IPS-NIHi11 (cell line): ENCODE data around the gene SPSB4.
"Not testable (repeated sequence)": the region's sequence is repeated elsewhere in the genome, so short reads cannot be mapped to it uniquely, and the experiment has no call there.

Experiments
- DNase-seq: peaks from one replicate; pipeline ENCODE4 v3.0.0; 2012; ENCODE audit warnings: mixed read lengths, low spot score

SPSB4 gene

DNA sequence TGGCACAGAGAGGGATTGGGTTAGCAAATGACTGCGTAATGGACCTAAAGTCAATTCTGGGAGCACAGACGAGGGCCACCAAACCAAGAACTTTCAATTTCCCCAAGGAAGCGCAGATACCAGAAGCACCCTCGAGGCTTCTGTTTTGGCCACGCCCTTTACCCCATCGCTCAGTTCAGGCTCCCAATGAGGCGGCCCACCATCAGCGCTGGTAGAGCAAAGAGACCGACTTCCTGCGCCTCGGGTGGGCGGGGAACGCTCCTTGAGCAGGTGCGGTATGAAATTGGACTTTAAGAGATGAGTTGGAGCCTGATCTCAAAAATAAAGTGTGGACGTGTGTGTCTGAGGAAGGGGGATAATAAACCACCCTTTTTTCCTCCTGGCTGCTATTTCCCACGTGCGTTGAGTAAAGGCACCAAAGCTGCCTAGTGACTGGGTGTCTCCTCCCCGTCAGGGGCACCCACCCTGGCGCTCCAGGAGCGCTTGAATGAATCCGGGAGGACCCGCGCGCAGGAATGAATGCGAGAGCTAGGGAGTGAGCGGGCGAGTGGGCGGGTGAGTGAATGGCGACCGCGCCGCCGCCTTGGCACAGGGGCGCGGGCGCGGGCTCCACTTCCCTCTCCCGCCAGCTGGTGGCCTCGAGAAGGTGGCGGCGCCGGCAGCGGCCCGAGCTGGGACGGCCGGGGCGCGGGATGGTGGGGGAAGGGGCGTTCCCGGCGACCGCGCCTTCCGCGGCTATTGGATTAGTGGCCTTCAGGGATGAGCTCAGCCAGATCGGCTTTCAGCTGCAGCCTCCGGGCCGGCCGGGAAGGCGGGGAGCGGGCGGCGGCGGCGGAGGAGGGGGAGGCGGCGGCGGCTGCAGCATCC is at the start of gene SPSB4:
TSS of gene SPSB4 (plus strand) at position 772 of the 867 bp plus-strand sequence. CDS start 14,758 bp downstream, outside the sequence.
- DNase-seq, result peak; percentile 98

DNA sequence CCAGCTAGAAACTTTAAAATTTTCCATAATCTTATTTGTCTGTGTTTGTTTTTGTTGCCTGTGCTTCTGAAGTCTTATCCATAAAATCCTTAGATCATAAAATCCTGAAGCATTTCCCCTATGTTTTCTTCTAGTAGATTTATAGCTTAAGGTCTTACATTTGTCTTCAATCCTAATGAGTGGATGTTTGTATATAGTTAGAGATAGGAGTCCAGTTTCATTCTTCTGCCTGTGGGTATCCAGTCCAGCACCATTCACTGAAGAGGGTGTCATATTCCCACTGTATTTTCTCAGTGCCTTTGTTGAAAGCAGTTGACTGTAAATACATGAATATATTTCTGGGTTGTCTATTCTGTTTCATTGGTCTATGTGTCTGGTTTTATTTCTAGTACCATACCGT is 44.8 kb upstream of the SPSB4 start:
- no peak for DNase-seq

DNA sequence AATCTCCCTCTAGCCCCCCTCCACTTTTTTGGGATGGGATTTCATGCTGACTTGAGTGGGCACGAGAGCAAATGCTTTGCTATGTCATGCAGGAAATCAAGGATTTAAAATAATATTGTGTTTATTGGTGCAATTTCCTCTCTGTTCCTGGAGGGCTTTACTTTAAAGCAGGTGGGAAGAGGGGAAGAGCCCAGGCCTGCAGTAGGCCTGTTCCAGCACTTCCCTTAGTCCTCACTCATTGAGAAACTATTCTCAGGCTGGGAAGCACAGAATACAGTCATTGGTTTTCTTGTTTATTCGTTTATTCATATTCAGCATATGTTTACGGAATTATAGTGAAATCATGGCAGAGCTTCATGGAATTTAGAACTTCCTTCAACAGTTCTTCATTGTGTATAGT is 41.7 kb upstream of the SPSB4 start:
- DNase-seq, result no peak

GRCh38 chr3:141011232-141011996 is 39.7 kb upstream of the SPSB4 start:
- peak; percentile 75 for DNase-seq

DNA sequence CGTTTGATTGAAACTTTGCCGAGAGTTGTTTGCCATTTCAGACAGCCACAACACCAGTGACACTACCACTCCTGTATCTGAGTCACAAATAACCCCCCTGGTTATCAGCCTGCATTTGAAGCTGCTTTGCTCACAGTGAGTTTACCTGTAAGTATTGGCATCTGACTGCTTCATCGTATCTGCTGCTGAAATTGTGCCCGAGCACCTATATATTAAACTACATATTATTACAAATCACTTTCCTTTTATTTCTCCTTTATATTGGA is 39.2 kb upstream of the SPSB4 start:
- DNase-seq, result no peak

- peak; percentile 35 for DNase-seq
Observed at GRCh38 chr3:141012571-141012970, 38.6 kb upstream of the SPSB4 start.

DNA sequence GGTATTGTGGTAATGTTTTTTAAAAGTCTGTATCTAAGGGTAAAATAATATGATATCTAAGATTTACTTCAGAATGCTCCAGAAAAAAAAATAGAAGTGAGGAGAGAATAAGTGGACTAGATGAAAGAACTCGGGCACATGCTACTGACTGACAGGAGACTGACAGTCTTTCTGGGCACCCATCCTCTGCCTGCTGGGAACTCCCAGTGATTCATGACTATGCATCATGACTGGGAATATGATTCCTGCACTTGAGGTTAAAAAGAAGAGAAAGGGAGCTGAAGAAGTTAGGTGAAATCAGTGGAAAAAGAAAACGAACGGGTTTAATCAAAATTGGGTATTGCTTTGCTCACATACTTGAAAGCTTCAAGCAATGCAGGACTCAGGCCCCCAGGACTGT is 35.7 kb upstream of the SPSB4 start:
- no peak for DNase-seq

- not testable (repeated sequence) for DNase-seq
Observed at GRCh38 chr3:141017366-141018322, 33.5 kb upstream of the SPSB4 start.

DNA sequence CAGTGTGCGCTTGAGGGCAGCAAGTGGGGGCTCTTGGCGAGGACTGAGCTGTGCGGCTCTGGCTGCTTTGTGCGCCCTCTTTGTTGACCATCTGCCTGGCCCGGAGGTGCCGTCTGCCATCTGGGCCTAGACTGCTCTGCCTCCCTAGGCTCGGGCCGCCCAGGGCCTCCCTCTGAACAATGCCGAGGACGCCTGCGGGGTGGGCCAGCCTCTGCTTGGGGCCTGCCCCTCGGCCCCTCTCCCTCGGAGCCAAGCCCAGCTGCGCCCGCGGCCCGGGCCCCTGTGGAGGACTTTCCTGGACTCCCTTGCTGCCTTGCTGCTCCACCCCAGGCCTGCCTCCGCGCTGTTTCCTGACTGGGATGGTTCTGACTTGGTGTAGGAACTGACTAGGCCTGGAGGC is 31.9 kb upstream of the SPSB4 start:
- no peak for DNase-seq

DNA sequence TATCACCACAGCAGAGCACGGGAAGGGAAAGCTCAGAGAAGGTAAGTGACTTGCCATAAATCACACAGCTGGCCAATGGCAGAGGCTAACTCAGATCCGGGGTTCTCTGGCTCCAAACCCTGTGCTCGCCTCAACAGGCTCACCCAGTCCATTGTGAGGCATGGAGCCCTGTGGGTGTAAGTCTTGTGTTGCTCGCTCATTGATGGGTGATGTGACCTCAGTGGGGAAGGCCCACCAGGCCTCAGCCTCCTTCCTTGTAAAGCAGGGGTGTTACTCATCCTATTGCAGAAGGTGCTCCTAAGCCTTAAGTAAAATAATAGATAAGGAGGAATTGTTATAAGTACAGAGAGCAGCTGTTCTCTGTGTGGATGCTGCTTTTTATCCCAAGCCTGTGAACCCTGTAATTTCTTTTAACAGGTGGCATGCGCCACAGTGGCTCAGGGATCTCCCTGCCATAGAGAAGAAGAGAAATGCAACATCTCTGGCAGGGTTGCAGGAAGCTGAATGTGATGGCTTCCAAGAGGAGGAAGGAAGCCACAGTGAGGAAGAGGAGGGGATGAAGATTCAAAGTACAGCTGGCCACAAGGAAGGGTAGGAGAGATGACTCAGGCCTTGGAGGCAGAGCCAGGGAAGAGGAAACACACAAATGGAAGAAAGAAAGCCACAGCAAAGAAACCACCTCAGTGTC is 30.9 kb upstream of the SPSB4 start:
- DNase-seq, result no peak

DNA sequence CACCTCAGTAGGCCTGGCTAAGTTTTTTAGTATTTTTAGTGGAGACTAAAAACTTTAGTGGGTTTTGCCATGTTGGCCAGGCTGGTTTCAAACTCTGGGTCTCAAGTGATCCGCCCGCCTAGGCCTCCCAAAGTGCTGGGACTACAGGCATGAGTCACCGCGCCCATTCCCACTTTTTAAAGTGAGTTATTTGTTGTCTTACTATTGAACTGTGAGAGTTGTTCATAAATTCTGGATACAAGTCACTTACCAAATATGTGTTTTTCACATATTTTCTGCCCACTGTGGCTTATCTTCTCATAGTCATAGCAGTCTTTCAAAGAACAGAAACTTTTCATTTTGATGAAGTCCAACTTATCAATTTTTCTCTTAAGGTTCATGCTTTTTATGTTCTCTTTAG is 29.9 kb upstream of the SPSB4 start:
- no peak for DNase-seq

GRCh38 chr3:141030296-141030695 is 20.9 kb upstream of the SPSB4 start:
- no peak for DNase-seq

DNA sequence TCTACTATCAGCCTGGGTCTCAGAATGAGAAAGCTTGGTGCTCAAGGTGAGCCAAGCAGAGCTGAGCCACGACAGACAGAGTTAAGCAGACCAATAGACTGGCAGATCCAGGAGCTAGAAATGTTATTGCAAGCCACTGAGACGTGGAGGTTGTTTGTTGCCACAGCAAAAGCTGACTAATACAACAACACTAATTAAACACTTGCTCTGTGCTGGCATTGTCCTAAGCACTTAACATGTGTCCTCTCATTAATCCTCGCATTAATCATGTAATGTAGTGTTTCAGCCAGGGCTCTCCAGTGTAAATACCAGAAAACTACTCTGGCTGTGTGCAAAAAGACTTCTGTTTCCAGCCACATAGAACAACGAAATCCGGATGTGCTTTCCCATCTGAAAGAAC is 11.6 kb upstream of the SPSB4 start:
- no peak for DNase-seq

DNA sequence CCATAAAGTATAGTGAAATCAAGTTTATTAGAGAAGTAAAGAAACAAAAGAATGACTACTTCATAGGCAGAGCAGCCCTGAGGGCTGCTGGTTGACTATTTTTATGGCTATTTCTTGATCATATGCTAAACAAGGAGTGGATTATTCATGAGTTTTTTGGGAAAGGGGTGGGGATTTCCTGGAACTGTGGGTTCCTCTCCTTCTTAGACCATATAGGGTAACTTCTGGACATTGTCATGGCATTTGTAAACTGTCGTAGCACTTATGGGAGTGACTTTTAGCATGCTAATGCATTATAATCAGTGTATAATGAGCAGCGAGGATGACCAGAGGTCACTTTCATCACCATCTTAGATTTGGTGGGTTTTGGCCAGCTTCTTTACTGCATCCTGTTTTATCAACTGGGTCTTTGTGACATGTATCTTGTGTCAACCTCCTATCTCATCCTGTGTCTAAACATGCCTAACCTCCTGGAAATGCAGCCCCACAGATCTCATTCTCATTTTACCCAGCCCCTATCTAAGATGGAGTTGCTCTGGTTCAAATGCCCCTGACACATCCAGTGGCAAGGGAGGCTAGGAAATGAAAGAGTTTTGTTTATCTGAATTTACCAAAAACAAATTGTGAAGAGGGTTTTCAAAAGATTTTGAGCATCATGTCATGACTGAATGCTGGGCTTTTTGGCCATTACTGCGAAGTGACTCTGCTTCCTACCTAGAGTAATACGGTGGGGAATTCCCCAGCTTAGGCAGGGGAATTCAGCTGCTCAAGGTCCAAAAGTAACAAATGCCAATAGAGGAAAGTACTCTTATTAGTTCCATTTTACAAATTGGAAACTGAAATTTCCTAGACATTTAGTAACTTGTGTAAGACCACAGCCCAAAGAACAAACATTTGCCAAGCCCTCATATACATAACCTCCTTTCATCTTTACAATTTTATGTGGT is 6.2 kb upstream of the SPSB4 start:
- no peak for DNase-seq

- DNase-seq, result no peak
Observed at GRCh38 chr3:141045849-141046248, 5.3 kb upstream of the SPSB4 start.

DNA sequence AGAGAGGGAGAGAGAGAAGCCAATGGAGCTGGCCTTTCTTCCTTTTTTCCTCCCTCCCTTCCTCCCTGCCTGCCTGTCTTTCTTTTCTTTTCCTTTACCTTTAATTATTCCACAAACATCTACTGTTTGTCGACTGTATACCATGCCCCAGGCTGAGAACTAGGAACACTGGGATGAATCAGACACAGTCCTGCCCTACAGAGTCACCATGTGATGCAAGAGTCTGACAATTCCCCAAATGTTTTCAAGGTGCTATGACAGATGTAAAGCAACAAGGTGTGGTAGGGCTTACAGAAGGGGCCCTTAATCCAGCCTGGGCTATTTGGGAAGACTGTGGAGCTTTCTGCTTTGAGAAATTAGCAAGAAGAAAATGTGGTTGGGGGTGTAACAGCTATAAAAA is 4.0 kb upstream of the SPSB4 start:
- DNase-seq, result no peak

DNA sequence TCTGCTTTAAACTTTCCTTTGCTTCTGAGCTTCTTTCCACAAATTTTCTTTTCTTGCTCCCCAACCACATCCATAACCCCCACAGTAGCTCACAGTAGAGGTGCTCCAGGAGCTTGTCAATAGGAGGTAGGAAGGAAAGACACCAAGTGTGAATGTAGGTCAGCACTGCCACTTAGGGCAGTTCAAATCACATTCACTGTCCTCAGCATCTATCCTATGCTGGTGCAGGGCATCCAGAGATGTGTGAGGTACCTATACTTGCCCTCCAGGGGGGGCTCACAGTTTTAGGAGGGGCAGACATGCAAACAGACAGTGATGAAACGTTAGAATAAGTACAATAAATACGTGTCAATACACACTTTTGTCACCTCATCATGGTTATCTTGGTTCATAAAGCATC is 1.5 kb upstream of the SPSB4 start:
- DNase-seq, result peak; percentile 53

DNA sequence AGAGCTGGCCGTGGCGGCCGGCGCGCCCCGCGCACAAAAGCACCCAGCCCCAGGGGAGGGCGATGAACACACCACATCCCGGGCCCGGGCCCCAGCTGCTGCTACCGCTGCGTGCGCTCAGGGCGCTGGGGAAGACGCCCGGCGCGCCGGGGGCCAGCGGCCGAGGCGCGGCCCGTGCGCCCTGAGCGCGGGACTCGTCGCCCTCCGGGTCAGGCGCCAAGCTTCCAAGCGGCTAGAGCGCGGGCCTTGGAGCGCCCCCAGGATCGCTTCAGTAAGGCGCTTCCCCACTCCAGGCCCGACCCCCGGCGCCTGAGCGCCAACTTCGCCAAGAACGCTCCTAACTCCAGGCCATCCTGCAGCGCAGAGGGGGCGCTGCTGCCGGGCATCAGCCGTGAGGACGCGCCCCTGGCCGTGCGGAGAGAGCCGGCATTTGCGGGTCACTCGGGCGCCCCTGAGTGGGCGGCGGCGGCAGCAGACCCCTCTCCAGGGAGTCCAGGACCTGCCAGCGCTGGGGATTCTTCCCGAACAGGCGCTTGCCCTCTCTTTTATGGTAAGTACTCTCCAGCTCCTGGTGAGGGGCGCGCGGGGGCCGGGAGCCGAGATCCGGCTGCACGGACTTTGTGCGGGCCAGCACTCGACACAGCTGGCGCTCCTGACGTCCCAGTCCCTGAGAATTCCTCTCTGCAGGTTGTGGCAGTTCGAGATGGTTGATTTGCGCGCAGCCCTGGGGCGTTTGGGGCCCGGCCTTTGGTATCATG is 475 bp downstream of the SPSB4 start:
- peak; percentile 82 for DNase-seq

- DNase-seq, result peak; percentile 67
Observed at GRCh38 chr3:141052201-141053069, 1.3 kb downstream of the SPSB4 start.
